ENCODE measurements around the gene CEP164.
"Not testable (repeated sequence)": the region's sequence is repeated elsewhere in the genome, so short reads cannot be mapped to it uniquely, and the experiment has no call there.

CEP164 gene

GRCh38 chr11:117392001-117392690, 64.5 kb downstream of the CEP164 start:
- DNase-seq (ENCODE audit: low read depth in 4 of 4, low spot score in 1 of 4), result no peak

GRCh38 chr11:117392979-117393378, 65.3 kb downstream of the CEP164 start:
- no peak for DNase-seq (ENCODE audit: low read depth in 4 of 4, low spot score in 1 of 4)

- no peak for DNase-seq (ENCODE audit: low read depth in 4 of 4, low spot score in 1 of 4)
Measured at GRCh38 chr11:117394221-117394925, 66.7 kb downstream of the CEP164 start.

GRCh38 chr11:117395476-117395875, 67.8 kb downstream of the CEP164 start:
- no peak for DNase-seq (ENCODE audit: low read depth in 4 of 4, low spot score in 1 of 4)

GRCh38 chr11:117396970-117397369, 69.3 kb downstream of the CEP164 start:
- DNase-seq (ENCODE audit: low read depth in 4 of 4, low spot score in 1 of 4), result no peak

GRCh38 chr11:117398618-117399017, 71.0 kb downstream of the CEP164 start:
- DNase-seq (ENCODE audit: low read depth in 4 of 4, low spot score in 1 of 4), result not testable (repeated sequence)

- DNase-seq (ENCODE audit: low read depth in 4 of 4, low spot score in 1 of 4), result not testable (repeated sequence)
Measured at GRCh38 chr11:117399100-117399840, 71.6 kb downstream of the CEP164 start.

- not testable (repeated sequence) for DNase-seq (ENCODE audit: low read depth in 4 of 4, low spot score in 1 of 4)
Measured at GRCh38 chr11:117405898-117406297, 78.2 kb downstream of the CEP164 start.

GRCh38 chr11:117407016-117407415, 79.4 kb downstream of the CEP164 start:
- DNase-seq (ENCODE audit: low read depth in 4 of 4, low spot score in 1 of 4), result no peak

GRCh38 chr11:117408356-117408755, 80.7 kb downstream of the CEP164 start:
- no peak for DNase-seq (ENCODE audit: low read depth in 4 of 4, low spot score in 1 of 4)

- DNase-seq (ENCODE audit: low read depth in 4 of 4, low spot score in 1 of 4), result no peak
Measured at GRCh38 chr11:117409511-117409910, 81.9 kb downstream of the CEP164 start.

- no peak for DNase-seq (ENCODE audit: low read depth in 4 of 4, low spot score in 1 of 4)
Measured at GRCh38 chr11:117410238-117410637, 82.6 kb downstream of the CEP164 start.

GRCh38 chr11:117410861-117411710, 83.4 kb downstream of the CEP164 start:
- DNase-seq (ENCODE audit: low read depth in 4 of 4, low spot score in 1 of 4), result no peak

GRCh38 chr11:117411736-117412135, 84.1 kb downstream of the CEP164 start:
- no peak for DNase-seq (ENCODE audit: low read depth in 4 of 4, low spot score in 1 of 4)

GRCh38 chr11:117412176-117412575, 84.5 kb downstream of the CEP164 start:
- DNase-seq (ENCODE audit: low read depth in 4 of 4, low spot score in 1 of 4), result no peak

- no peak for DNase-seq (ENCODE audit: low read depth in 4 of 4, low spot score in 1 of 4)
Measured at GRCh38 chr11:117412653-117413275, 85.1 kb downstream of the CEP164 start.

GRCh38 chr11:117413616-117414015, 86.0 kb downstream of the CEP164 start:
- no peak for DNase-seq (ENCODE audit: low read depth in 4 of 4, low spot score in 1 of 4)

GRCh38 chr11:117414724-117415123, 87.1 kb downstream of the CEP164 start:
- no peak for DNase-seq (ENCODE audit: low read depth in 4 of 4, low spot score in 1 of 4)

- no peak for DNase-seq (ENCODE audit: low read depth in 4 of 4, low spot score in 1 of 4)
Measured at GRCh38 chr11:117415358-117415896, 87.8 kb downstream of the CEP164 start.

- no peak for DNase-seq (ENCODE audit: low read depth in 4 of 4, low spot score in 1 of 4)
Measured at GRCh38 chr11:117417342-117417741, 89.7 kb downstream of the CEP164 start.
